ENCODE measurements around the gene CACNA2D4. TPM values are rescaled to one million over a fixed set of nuclear protein-coding genes. Genes with fewer than 3 reads are reported as not detected.
A peak's percentile ranks its signal among the peaks of the same experiment; 100 is the strongest.

CACNA2D4 gene
- total RNA-seq, 1 donor from 2014 or later, result 0.83 TPM

GRCh38 chr12:1890119-1890703 lies 28.2 kb downstream of the CACNA2D4 start:
- ATAC-seq (no peak), DNase-seq (ENCODE audit: low spot score) (no peak)

GRCh38 chr12:1888923-1889322 lies 29.5 kb downstream of the CACNA2D4 start:
- ATAC-seq, result no peak
- DNase-seq (ENCODE audit: low spot score), result no peak

- ATAC-seq (no peak), DNase-seq (ENCODE audit: low spot score) (no peak)
Measured at GRCh38 chr12:1886396-1887008, 31.9 kb downstream of the CACNA2D4 start.

- no peak for ATAC-seq
Measured at GRCh38 chr12:1885599-1886245, 32.7 kb downstream of the CACNA2D4 start.

GRCh38 chr12:1885082-1885596 lies 33.3 kb downstream of the CACNA2D4 start:
- DNase-seq (ENCODE audit: low spot score) (peak; percentile 22), ATAC-seq (no peak)

More at GRCh38 chr12:1885599-1886245, 32.7 kb downstream of the CACNA2D4 start:
- no peak for DNase-seq (ENCODE audit: low spot score)

- DNase-seq (ENCODE audit: low spot score) (peak; percentile 34), ATAC-seq (no peak)
Measured at GRCh38 chr12:1884651-1885050, 33.8 kb downstream of the CACNA2D4 start.

GRCh38 chr12:1883513-1883912 lies 34.9 kb downstream of the CACNA2D4 start:
- no peak for ATAC-seq
- peak; percentile 26 for DNase-seq (ENCODE audit: low spot score)

- ATAC-seq, result no peak
- DNase-seq (ENCODE audit: low spot score), result peak; percentile 35
Measured at GRCh38 chr12:1882850-1883470, 35.5 kb downstream of the CACNA2D4 start.

- ATAC-seq (no peak), DNase-seq (ENCODE audit: low spot score) (no peak)
Measured at GRCh38 chr12:1882405-1882804, 36.0 kb downstream of the CACNA2D4 start.

GRCh38 chr12:1881936-1882335 lies 36.5 kb downstream of the CACNA2D4 start:
- ATAC-seq (no peak), DNase-seq (ENCODE audit: low spot score) (no peak)

GRCh38 chr12:1881301-1881700 lies 37.2 kb downstream of the CACNA2D4 start:
- DNase-seq (ENCODE audit: low spot score) (peak; percentile 31), ATAC-seq (no peak)

- ATAC-seq (no peak), DNase-seq (ENCODE audit: low spot score) (peak; percentile 38)
Measured at GRCh38 chr12:1880876-1881275, 37.6 kb downstream of the CACNA2D4 start.

GRCh38 chr12:1880153-1880845 lies 38.2 kb downstream of the CACNA2D4 start:
- peak; percentile 35 for DNase-seq (ENCODE audit: low spot score)
- ATAC-seq, result no peak

- no peak for ATAC-seq
- DNase-seq (ENCODE audit: low spot score), result peak; percentile 23
Measured at GRCh38 chr12:1879633-1880032, 38.8 kb downstream of the CACNA2D4 start.

- DNase-seq (ENCODE audit: low spot score) (no peak), ATAC-seq (no peak)
Measured at GRCh38 chr12:1878695-1879094, 39.8 kb downstream of the CACNA2D4 start.

- DNase-seq (ENCODE audit: low spot score), result no peak
- ATAC-seq, result no peak
Measured at GRCh38 chr12:1878214-1878613, 40.2 kb downstream of the CACNA2D4 start.

- peak; percentile 23 for DNase-seq (ENCODE audit: low spot score)
- no peak for ATAC-seq
Measured at GRCh38 chr12:1877169-1877878, 41.1 kb downstream of the CACNA2D4 start.

GRCh38 chr12:1876086-1876485 lies 42.4 kb downstream of the CACNA2D4 start:
- no peak for ATAC-seq

GRCh38 chr12:1875608-1876007 lies 42.8 kb downstream of the CACNA2D4 start:
- ATAC-seq, result no peak
- no peak for DNase-seq (ENCODE audit: low spot score)

More at GRCh38 chr12:1876086-1876485, 42.4 kb downstream of the CACNA2D4 start:
- no peak for DNase-seq (ENCODE audit: low spot score)

All from left lobe of liver (tissue), 2 donors.